ENCODE data around the gene DIS3L2. TPM values are rescaled to one million over a fixed set of nuclear protein-coding genes. Genes with fewer than 3 reads are reported as not detected.

DIS3L2 gene
- total RNA-seq, 1 donor from 2014 or later, result 24.0 TPM

- no peak for DNase-seq (ENCODE audit: low read depth)
- Mint-ChIP-seq H3K36me3 (ENCODE audit: low read depth, unreplicated experiment) (peaks cover 8% of the 10 kb centered on the region), H3K4me1 (ENCODE audit: low read depth, unreplicated experiment) (no peaks in the 10 kb centered on the region), H3K27ac (ENCODE audit: unreplicated experiment) (no peak overlapping the region), H3K9me3 (ENCODE audit: unreplicated experiment) (peaks cover 5% of the 10 kb centered on the region), H3K27me3 (ENCODE audit: low read depth, unreplicated experiment) (no peaks in the 10 kb centered on the region), H3K4me3 (ENCODE audit: unreplicated experiment) (no peak overlapping the region)
- no peaks in the 10 kb centered on the region for H3K9me3 ChIP-seq (ENCODE audit: insufficient read depth, low read depth, low read length)
- FAIRE-seq, result no peak
- H3K27me3 ChIP-seq (ENCODE audit: insufficient read depth, low read length), result no peaks in the 10 kb centered on the region
- no peak overlapping the region for H3K4me2 ChIP-seq (ENCODE audit: low read length)
- no peak overlapping the region for H3K9ac ChIP-seq (ENCODE audit: low read length)
- H3K27ac ChIP-seq (ENCODE audit: low read depth, low read length), result no peak overlapping the region
- H3K36me3 ChIP-seq (ENCODE audit: insufficient read depth, low read length), result no peaks in the 10 kb centered on the region
- no peak overlapping the region for H3K4me3 ChIP-seq (ENCODE audit: insufficient read depth, low read depth, low read length)
- H4K20me1 ChIP-seq (ENCODE audit: insufficient read depth, low read length), result no peaks in the 10 kb centered on the region
- TF ChIP-seq, protein P1, sequence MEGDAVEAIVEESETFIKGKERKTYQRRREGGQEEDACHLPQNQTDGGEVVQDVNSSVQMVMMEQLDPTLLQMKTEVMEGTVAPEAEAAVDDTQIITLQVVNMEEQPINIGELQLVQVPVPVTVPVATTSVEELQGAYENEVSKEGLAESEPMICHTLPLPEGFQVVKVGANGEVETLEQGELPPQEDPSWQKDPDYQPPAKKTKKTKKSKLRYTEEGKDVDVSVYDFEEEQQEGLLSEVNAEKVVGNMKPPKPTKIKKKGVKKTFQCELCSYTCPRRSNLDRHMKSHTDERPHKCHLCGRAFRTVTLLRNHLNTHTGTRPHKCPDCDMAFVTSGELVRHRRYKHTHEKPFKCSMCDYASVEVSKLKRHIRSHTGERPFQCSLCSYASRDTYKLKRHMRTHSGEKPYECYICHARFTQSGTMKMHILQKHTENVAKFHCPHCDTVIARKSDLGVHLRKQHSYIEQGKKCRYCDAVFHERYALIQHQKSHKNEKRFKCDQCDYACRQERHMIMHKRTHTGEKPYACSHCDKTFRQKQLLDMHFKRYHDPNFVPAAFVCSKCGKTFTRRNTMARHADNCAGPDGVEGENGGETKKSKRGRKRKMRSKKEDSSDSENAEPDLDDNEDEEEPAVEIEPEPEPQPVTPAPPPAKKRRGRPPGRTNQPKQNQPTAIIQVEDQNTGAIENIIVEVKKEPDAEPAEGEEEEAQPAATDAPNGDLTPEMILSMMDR (IDR thresholded peaks at IDR 0.05; ENCODE audit: insufficient read depth, low read depth, low read length), result no peak
- TF ChIP-seq EZH2 (IDR thresholded peaks at IDR 0.05; ENCODE audit: insufficient read depth, low read length), result no peak
- no peak overlapping the region for H2AFZ ChIP-seq (ENCODE audit: low read depth, low read length)
- H3K4me1 ChIP-seq (ENCODE audit: insufficient read depth, low read length), result no peaks in the 10 kb centered on the region
- no peaks in the 10 kb centered on the region for H3K79me2 ChIP-seq (ENCODE audit: insufficient read depth, low read length)
These were observed 221.8 kb downstream of the DIS3L2 start for GRCh38 chr2:232183279-232183678.

DNA sequence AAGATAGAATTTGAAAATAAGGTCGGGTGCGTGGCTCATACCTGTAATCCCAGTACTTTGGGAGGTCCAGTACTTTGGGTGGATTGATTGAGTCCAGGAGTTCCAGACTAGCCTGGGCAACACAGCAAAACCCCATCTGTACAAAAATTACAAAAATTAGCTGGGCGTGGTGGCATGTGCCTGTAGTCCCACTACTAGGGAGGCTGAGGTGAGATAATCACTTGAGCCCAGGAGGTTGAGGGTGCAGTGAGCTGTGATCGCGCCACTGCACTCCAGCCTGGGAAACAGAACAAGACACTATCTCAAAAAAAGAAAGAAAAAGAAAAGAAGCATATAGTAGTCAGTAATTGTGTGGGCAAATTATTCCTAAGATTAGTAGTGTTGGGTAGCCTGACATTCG, 222.8 kb downstream of the DIS3L2 start:
- no peak overlapping the region for H3K4me3 ChIP-seq (ENCODE audit: insufficient read depth, low read depth, low read length)
- TF ChIP-seq, protein P1 (IDR thresholded peaks at IDR 0.05; ENCODE audit: insufficient read depth, low read depth, low read length), result no peak
- no peak for TF ChIP-seq EZH2 (IDR thresholded peaks at IDR 0.05; ENCODE audit: insufficient read depth, low read length)
- no peaks in the 10 kb centered on the region for H3K79me2 ChIP-seq (ENCODE audit: insufficient read depth, low read length)
- DNase-seq (ENCODE audit: low read depth) (no peak), FAIRE-seq (no peak)
- no peak overlapping the region for H3K9ac ChIP-seq (ENCODE audit: low read length)
- H3K27ac ChIP-seq (ENCODE audit: low read depth, low read length), result no peak overlapping the region
- Mint-ChIP-seq H3K9me3 (ENCODE audit: unreplicated experiment) (peaks cover 5% of the 10 kb centered on the region), H3K36me3 (ENCODE audit: low read depth, unreplicated experiment) (peaks cover 11% of the 10 kb centered on the region), H3K4me1 (ENCODE audit: low read depth, unreplicated experiment) (no peaks in the 10 kb centered on the region), H3K27me3 (ENCODE audit: low read depth, unreplicated experiment) (no peaks in the 10 kb centered on the region), H3K27ac (ENCODE audit: unreplicated experiment) (no peak overlapping the region), H3K4me3 (ENCODE audit: unreplicated experiment) (no peak overlapping the region)
- no peak overlapping the region for H3K4me2 ChIP-seq (ENCODE audit: low read length)
- H2AFZ ChIP-seq (ENCODE audit: low read depth, low read length), result no peak overlapping the region
- no peaks in the 10 kb centered on the region for H3K36me3 ChIP-seq (ENCODE audit: insufficient read depth, low read length)
- no peaks in the 10 kb centered on the region for H3K27me3 ChIP-seq (ENCODE audit: insufficient read depth, low read length)
- no peaks in the 10 kb centered on the region for H3K9me3 ChIP-seq (ENCODE audit: insufficient read depth, low read depth, low read length)
- H3K4me1 ChIP-seq (ENCODE audit: insufficient read depth, low read length), result no peaks in the 10 kb centered on the region
- H4K20me1 ChIP-seq (ENCODE audit: insufficient read depth, low read length), result no peaks in the 10 kb centered on the region

DNA sequence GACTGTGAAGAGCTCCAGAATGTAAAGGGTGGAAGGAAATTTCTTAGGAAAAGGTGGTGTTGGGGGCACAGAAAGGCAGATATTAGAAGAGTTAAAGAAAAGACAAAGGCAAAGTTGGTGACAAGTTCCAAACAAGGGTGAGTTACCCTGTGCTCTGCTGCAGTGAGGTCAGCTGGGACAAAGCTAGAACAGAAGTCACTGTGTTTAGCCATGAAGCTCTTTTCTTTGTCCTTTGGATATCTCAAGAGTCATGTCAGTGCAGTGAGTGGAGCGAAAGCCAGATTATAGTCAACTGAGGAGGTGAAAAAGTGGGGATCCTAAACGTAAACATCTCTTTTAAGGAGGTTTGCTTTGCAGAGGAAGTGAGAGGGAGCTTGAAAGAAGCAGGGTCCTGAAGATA, 229.3 kb downstream of the DIS3L2 start:
- FAIRE-seq (no peak), DNase-seq (ENCODE audit: low read depth) (no peak)
- no peak for TF ChIP-seq EZH2 (IDR thresholded peaks at IDR 0.05; ENCODE audit: insufficient read depth, low read length)
- TF ChIP-seq, protein P1 (IDR thresholded peaks at IDR 0.05; ENCODE audit: insufficient read depth, low read depth, low read length), result no peak
- H3K9ac ChIP-seq (ENCODE audit: low read length), result no peak overlapping the region
- no peaks in the 10 kb centered on the region for H3K9me3 ChIP-seq (ENCODE audit: insufficient read depth, low read depth, low read length)
- no peaks in the 10 kb centered on the region for H3K4me1 ChIP-seq (ENCODE audit: insufficient read depth, low read length)
- Mint-ChIP-seq H3K36me3 (ENCODE audit: low read depth, unreplicated experiment) (peaks cover 12% of the 10 kb centered on the region), H3K4me1 (ENCODE audit: low read depth, unreplicated experiment) (no peaks in the 10 kb centered on the region), H3K4me3 (ENCODE audit: unreplicated experiment) (no peak overlapping the region), H3K27me3 (ENCODE audit: low read depth, unreplicated experiment) (no peaks in the 10 kb centered on the region), H3K9me3 (ENCODE audit: unreplicated experiment) (peaks cover 6% of the 10 kb centered on the region), H3K27ac (ENCODE audit: unreplicated experiment) (no peak overlapping the region)
- no peak overlapping the region for H3K4me2 ChIP-seq (ENCODE audit: low read length)
- no peaks in the 10 kb centered on the region for H4K20me1 ChIP-seq (ENCODE audit: insufficient read depth, low read length)
- H3K36me3 ChIP-seq (ENCODE audit: insufficient read depth, low read length), result no peaks in the 10 kb centered on the region
- H3K79me2 ChIP-seq (ENCODE audit: insufficient read depth, low read length), result no peaks in the 10 kb centered on the region
- no peak overlapping the region for H3K27ac ChIP-seq (ENCODE audit: low read depth, low read length)
- H3K27me3 ChIP-seq (ENCODE audit: insufficient read depth, low read length), result no peaks in the 10 kb centered on the region
- H3K4me3 ChIP-seq (ENCODE audit: insufficient read depth, low read depth, low read length), result no peak overlapping the region
- H2AFZ ChIP-seq (ENCODE audit: low read depth, low read length), result no peak overlapping the region
